GM12873 (cell line): ENCODE results near the gene ANKRD18A.

Experiments
- TF ChIP-seq, protein P1 (sequence below): IDR thresholded peaks from 2 replicates; pipeline ENCODE4 v1.5.1; 2012; ENCODE audit warnings: low read depth, mild to moderate bottlenecking, moderate library complexity, low read length, control low read depth; ENCODE audit not compliant: insufficient read depth; ENCODE audit errors: missing control alignments

Gene ANKRD18A

DNA sequence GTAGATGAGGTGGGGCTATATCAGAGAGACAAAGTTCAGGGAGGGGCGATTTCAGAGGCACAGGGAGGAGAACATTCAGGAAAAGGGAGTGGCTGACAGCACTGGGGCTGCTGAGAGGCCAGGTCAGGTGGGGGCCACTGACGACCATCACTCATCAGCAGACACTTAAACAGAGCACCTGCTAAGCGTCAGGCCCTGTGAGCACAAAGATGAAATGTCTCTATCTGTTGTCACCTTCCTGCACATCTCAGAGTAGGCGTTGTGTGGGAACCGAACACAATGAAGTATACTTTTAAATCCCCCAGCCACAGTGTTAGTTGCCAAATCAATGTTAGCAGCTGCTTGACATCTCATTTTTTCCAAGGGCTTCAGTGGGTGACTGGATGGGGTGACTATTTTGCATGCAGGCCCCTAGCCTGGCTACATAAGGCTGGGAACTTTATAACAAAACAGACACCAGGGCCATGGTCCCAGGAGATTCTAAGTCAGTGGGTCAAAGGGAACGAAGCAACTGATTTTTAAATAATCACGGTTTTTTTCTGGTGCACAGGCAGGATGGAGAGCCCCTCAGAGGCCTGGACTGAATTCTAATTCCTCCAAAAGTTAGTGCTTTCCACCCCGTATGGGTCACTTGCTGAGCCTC lies 31.1 kb upstream of the ANKRD18A start:
- TF ChIP-seq, protein P1, sequence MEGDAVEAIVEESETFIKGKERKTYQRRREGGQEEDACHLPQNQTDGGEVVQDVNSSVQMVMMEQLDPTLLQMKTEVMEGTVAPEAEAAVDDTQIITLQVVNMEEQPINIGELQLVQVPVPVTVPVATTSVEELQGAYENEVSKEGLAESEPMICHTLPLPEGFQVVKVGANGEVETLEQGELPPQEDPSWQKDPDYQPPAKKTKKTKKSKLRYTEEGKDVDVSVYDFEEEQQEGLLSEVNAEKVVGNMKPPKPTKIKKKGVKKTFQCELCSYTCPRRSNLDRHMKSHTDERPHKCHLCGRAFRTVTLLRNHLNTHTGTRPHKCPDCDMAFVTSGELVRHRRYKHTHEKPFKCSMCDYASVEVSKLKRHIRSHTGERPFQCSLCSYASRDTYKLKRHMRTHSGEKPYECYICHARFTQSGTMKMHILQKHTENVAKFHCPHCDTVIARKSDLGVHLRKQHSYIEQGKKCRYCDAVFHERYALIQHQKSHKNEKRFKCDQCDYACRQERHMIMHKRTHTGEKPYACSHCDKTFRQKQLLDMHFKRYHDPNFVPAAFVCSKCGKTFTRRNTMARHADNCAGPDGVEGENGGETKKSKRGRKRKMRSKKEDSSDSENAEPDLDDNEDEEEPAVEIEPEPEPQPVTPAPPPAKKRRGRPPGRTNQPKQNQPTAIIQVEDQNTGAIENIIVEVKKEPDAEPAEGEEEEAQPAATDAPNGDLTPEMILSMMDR: no peak

DNA sequence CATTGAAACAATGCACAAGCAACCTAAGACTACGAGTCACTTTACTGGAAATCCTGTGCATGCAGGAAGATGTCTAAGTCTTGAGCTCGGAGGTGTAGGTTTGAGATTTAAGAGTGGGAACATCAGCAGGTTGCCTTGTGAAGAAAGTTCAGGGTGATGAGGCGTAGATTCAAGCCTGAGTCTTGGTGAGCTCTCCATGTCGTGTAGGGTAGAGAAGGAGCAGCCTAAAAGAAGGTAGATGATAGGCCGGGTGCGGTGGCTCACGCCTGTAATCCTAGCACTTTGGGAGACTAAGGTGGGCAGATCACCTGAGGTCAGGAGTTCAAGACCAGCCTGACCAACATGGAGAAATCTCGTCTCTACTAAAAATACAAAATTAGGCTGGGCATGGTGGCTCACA lies 30.2 kb upstream of the ANKRD18A start:
- TF ChIP-seq, protein P1: no peak

DNA sequence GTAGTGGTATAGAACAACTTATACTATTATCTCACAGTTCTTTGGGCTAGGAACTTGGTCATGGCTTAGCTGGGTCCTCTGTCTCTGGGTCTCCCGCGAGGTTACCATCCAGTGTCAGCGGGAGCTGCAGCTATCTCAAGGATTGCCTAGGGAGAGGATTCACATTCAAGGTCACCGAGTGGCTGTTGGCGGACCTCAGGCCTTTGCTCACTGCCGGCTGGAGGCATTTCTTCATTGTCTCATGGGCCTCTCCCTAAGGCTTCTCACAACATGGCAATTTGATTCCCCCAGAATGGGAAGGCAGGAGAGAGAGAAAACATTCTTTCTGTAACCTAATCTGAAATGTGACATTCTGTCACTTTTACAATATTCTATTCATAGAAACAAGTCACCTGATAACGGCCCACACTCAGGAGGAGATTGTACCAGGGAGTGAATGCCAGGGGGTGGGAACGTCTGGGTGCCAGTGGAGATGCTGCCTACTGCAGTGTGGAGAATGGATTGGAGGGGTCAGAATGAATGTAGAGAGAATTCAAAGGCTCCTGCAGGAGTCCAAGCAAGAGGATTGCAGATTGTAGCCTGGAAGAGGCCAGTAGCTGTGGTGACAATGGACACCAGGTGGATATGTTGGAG lies 29.5 kb upstream of the ANKRD18A start:
- TF ChIP-seq, protein P1: no peak

DNA sequence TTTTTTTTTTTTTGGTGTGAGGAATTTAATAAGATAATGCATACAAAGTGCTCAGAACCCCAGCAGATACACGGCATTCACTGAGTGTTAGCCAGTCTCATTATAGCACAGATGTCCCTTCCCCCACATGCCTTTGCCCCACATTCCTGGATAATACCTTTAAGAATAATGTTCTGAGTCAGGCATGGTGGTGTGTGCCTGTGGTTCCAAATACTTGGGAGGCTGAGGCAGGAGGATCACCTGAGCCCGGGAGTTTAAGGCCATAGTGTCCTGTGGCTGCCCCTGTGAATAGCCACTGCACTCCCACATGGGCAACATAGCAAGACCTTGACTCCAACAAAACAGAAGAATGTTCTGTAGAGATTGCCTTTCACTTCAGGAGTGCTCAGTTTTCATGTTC lies 24.2 kb upstream of the ANKRD18A start:
- TF ChIP-seq, protein P1: no peak

DNA sequence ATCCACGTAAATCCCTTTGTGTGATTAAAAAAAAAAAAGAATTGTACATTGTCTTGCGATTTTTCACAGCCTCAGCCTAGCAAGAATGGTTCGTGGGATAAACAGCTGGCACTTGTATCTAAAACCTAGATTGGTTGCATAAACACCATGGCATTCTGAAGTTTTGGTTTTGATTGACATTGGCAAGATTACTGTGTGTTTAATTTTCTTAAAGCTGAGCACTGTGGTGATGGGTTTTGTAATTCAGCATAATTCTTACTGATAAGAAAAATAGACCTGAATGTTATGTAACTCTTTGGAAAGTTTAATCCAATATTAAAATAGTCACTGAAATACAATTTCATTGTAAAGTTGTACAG lies 23.4 kb upstream of the ANKRD18A start:
- TF ChIP-seq, protein P1: no peak

DNA sequence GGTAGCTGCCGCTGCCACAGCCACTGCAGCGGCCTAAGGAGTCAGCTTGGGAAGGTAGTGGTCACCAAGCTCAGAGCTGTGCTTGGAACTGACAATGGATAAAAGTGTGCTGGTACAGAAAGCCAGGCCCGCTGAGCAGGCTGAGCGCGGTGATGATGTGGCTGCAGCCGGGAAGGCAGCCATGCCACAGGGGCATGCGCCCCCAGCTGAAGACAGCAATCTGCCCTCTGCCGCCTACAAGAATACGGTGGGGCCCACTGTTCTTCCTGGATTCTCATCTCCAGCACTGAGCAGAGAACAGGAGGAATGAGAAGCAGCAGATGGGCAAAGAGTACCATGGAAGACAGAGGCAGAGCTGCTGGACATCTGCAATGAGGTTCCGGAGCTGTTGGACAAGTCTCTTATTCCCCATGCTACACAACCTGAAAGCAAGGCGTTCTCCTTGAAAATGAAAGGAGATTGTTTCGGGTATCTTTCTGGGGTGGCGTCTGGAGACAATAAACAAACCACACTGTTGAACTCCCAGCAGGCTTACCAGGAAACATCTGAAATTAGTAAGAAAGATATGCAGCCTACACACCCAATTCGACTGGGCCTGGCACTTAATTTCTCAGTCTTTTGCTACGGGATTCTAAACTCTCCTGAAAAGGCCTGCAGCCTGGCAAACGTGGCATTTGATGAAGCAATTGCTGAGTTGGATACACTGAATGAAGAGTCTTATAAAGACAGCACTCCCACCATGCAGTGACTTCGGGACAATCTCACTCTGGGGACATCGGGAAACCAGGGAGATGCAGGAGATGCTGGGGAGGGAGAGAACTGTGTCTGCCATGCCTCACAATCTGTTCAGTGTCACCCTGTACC lies 22.8 kb upstream of the ANKRD18A start:
- TF ChIP-seq, protein P1: peak; percentile 0
